GM12865 (cell line): Measurements from ENCODE around the gene KCNJ14.
A peak's percentile ranks its signal among the peaks of the same experiment; 100 is the strongest.

ENCODE experiments used
- DNase-seq: peaks from one replicate; pipeline ENCODE4 v3.0.0; 2010; ENCODE audit warnings: low read depth
- H3K4me3 ChIP-seq: 2 replicates; pipeline ENCODE4 v1.5.1; 2011; ENCODE audit warnings: mild to moderate bottlenecking, low read depth, low read length, control low read depth
- TF ChIP-seq, protein P1 (sequence below): IDR thresholded peaks from 2 replicates; pipeline ENCODE4 v1.5.1; 2011; ENCODE audit warnings: low read length, control low read depth, low read depth, inconsistent platforms; ENCODE audit not compliant: insufficient read depth; ENCODE audit errors: missing control alignments

Gene KCNJ14

DNA sequence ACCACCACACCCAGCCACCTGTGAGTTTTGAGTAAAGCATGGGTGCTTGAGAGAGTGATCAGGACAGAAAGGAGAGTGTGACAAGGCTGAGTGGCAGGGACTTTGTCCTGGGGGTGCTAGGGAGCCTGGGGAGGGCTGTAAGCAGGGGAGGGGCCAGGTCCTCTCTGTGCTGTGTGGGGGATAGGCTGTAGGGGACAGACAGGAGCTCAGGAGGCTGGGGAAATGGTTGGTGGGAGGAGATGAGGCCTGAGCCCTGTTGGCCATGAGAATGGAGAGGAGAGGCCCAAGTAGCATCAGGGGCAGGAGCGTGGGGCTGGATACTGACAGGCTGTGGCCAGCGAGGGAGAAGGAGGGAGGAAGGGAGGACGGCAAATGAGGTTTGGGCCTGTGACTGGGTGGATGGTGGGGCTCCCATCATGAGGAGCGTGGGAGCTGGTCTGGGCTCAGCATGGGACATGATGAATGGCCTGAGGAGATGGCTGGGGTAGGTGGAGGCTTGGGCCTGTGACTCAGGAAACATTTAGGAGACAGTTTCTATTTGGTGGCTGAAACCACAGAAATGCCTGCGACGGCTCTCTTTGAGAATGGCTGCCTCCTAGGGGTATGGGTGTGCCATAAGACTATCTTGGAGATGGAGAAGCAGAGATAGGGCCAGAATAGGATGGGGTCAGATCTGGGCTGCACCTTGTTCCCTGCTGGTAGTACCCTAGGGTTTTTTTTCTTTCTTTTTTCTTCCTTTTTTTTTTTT is 36.9 kb upstream of the KCNJ14 start:
- TF ChIP-seq, protein P1, sequence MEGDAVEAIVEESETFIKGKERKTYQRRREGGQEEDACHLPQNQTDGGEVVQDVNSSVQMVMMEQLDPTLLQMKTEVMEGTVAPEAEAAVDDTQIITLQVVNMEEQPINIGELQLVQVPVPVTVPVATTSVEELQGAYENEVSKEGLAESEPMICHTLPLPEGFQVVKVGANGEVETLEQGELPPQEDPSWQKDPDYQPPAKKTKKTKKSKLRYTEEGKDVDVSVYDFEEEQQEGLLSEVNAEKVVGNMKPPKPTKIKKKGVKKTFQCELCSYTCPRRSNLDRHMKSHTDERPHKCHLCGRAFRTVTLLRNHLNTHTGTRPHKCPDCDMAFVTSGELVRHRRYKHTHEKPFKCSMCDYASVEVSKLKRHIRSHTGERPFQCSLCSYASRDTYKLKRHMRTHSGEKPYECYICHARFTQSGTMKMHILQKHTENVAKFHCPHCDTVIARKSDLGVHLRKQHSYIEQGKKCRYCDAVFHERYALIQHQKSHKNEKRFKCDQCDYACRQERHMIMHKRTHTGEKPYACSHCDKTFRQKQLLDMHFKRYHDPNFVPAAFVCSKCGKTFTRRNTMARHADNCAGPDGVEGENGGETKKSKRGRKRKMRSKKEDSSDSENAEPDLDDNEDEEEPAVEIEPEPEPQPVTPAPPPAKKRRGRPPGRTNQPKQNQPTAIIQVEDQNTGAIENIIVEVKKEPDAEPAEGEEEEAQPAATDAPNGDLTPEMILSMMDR = peak; percentile 15
- DNase-seq = peak; percentile 43
- H3K4me3 ChIP-seq = peak overlapping the region; percentile 6

DNA sequence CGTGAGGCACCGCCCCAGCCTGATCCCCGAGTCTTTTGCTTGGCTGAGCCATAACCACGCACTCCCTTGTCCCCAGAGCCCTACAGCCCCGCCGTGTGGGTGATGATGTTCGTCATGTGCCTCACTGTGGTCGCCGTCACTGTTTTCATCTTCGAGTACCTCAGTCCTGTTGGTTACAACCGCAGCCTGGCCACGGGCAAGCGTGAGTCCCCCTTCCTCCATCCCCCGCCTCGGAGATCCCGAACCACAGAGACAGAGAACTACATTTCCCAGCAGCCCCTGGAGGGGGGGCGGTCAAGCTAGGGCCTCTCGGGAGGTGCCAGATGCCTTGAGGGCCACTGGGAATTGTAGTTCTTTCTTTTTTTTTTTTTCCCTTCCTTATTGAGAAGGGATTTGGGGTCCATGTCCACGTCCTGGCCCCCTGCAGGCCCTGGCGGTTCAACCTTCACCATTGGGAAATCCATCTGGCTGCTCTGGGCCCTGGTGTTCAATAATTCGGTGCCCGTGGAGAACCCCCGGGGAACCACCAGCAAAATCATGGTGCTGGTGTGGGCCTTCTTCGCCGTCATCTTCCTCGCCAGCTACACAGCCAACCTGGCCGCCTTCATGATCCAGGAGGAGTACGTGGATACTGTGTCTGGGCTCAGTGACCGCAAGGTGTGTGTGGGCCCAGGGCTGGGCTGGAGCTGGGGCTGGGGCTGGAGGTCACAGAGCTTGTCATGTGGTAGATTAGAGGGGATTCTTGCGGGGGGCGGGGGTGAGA is 36.0 kb upstream of the KCNJ14 start:
- peak overlapping the region; percentile 6 for H3K4me3 ChIP-seq
- peak; percentile 84 for DNase-seq
- TF ChIP-seq, protein P1 = no peak

DNA sequence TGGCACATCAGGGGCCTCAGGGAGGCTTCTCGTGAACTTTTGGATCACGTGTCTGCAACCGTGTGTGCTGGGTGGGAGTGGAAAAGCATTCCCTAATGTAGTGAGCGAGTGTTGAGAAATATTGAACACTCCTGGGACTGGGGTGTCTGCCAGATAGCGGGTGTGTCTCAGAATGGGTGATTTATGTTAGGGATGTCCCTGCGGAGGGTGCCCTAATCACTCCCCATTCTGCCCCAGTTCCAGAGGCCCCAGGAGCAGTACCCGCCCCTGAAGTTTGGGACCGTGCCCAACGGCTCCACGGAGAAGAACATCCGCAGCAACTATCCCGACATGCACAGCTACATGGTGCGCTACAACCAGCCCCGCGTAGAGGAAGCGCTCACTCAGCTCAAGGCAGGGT is 33.8 kb upstream of the KCNJ14 start:
- TF ChIP-seq, protein P1 = no peak
- H3K4me3 ChIP-seq = no peak overlapping the region
- DNase-seq = no peak

DNA sequence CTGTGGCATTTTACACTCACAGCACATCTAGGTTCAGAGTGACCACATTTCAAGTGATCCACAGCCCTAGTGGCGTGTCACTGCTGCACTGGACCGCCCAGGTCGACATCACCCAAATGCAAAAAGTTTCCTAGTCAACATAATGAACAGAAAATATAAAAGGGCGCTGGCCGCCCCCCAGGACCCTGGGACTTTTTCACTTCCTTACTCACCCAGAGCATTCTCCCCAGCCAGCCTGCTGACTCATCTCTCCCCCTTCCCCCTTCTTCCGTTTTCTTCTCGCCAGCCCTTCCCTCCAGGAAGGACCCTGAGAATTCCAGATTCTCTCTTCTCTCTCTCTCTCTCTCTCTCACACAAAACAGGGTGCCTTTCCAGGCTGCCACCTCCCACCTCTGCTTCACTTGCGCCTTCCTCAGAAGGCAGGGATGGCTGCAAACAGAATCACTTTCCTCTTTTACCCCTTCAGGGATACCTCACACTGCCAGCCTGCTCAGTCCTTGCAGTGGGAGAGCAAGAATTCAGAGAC is 30.6 kb upstream of the KCNJ14 start:
- peak; percentile 45 for DNase-seq

DNA sequence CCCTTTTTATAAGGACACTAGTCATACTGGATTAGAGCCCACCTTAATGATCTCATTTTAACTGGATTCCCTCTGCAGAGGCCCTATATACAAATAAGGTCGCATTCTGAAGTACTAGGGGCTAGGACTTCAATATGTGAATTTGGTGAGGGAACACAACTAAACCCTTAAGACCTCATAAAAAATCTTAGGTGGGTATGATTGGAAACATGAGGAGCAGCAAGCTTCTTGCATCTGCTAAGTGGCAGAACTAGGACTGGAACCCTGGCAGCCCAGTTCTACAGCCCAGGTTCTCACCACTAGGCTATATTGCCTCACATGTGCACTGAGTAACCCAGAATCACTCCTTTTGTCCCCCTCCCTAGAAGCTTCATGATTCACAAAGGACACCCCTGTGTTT is 26.7 kb upstream of the KCNJ14 start:
- TF ChIP-seq, protein P1 = no peak
- no peak for DNase-seq
- no peak overlapping the region for H3K4me3 ChIP-seq

More for the DNA sequence above, 30.6 kb upstream of the KCNJ14 start:
- TF ChIP-seq, protein P1 = no peak
- H3K4me3 ChIP-seq = peak overlapping the region; percentile 13; the same call in 1 of the 2 replicates

DNA sequence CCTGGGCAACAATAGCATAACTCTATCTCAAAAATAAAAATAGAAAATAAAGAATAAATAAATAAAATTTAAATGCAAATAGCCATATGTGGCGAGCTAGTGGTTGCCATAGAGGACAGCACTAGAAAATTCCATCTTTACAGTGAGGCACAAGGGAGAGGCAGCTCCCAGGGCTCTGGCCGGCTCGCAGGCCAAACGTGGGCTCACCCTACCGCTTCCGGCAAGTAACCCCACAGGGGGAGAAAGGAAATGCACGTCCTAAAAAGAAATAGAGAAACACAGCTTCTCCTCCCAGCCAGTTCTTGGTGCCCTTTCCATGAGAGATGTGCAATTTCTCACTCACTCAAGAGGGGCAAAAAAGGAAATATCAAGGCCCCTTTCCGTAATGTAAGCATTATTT is 22.0 kb upstream of the KCNJ14 start:
- TF ChIP-seq, protein P1 = no peak
- DNase-seq = no peak
- H3K4me3 ChIP-seq = no peak overlapping the region
